HPDE6-E6E7 (cell line): ENCODE results near the gene NRCAM.
A peak's percentile ranks its signal among the peaks of the same experiment; 100 is the strongest.

Experiments
- DNase-seq: peaks from one replicate; pipeline ENCODE4 v3.0.0; 2011; ENCODE audit warnings: missing footprints; ENCODE audit errors: extremely low spot score

The NRCAM gene

GRCh38 chr7:108246227-108246837 is 209.9 kb downstream of the NRCAM start:
- peak; percentile 56 for DNase-seq

DNA sequence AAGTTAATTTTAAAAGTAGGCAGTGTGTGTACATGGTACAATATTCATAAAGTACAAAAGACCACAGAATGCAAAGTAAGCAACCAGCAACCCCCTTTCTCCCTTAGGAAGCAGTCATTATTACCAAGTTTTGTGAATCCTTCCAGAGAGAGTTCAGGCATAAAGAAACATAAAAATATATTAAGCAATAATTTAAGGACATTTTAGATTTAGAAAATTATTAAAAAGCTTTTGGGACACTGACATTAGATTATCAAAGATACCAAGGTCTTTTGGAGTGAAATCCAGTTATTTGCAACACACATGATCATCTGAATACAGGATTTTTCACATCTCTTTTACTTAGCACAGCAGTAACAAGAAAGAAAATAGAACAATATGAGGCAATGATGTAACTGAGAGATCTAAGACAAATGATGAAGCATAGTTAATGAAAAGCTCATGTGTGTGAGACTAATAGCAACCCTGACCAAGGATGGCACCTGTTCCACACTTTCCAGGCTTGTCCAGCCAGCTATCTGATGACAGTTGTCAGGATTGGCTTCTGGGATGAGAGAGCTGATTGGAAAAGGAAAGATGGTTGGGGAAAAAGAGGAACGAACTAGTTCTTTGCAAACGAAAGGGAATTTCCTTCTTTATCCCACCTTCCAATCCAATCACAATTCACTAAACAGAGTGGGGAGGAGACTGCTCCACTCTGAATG is 210.6 kb downstream of the NRCAM start:
- DNase-seq: no peak

- DNase-seq: no peak
Measured at GRCh38 chr7:108244110-108244509, 212.1 kb downstream of the NRCAM start.

- no peak for DNase-seq
Measured at GRCh38 chr7:108239501-108240225, 216.6 kb downstream of the NRCAM start.

DNA sequence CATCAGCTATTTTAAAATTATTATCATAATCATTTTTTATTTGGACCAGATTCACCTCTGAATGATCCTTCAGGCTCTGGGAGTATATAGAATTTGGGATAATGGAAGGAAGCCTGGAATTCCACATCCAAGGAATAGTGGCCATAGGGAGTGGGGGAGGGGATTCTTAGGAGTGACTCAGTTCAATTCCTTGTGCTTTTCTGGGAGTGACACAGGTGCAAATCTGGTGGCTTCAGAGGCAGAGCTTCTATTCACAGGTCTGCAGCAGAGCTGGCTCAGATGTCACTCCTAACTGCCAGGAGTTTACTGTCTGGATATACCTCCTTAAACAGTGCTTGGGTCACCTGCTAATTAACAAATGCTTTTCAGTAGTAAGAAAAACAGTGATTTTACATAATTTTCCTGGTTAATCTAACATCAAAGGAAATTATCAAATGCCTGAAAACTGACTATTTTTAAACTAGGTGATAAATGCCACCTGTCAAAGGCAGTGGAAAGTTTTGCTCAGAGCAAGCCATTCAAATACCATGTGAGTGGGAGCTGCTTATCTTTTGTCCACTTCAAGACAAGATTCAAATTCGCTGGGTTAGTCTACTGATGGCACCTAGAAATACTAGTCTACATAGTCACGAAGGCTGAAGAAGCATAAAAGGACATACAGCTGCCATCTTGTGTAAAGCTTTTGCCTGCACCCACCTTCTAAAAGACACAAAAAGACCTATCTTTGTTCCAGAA is 219.4 kb downstream of the NRCAM start:
- DNase-seq: no peak

DNA sequence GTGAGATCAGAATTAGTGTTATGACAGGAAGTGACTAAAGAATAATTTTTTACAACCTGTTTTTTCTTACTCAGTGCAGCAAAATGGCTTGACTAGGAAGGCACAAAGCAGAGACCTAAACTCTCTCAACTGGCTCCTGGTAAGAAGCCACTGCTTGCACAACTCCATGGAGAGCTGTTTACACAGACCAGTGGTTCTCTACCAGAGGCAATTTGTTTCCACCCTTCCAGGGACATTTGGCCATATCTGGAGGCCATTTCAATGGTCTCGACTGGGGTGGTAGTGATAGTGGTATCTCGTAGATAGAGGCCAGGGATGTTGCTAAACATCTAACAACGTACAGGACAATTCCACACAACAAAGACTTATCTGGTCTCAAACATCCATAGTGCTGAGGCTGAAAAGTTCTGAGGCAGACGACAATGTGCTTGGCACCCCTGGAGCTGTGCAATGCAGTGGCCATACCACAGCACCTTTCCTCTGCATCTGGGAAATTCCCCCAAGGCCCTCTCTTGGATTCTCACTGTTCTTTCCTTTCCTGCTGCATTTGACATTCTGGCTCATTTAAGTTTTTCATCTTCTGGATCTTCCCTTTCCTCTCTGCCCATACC is 220.7 kb downstream of the NRCAM start:
- no peak for DNase-seq

DNA sequence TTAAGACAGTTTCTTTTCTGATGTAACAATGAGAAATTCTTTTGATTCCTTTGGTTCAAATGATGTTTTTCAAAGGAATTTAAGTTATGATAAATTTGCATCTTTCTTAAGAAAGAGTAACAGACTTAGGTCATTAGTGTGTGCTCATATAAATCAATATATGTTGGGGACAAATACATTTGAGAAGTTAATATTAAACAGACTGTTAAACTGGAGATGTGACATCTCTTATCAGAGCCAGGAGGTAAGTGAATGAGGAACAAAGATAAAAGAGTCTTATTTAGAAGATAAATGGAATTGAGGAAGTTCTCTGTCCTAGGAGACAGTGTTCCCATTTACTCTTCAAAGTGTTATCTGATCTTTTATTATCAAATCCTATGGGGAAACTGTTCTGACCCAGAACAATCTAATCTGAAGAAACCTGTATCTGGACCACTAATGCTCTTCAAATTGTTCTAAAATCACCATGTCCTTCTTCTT is 221.2 kb downstream of the NRCAM start:
- no peak for DNase-seq

GRCh38 chr7:108234281-108234680 is 222.0 kb downstream of the NRCAM start:
- DNase-seq: no peak

DNA sequence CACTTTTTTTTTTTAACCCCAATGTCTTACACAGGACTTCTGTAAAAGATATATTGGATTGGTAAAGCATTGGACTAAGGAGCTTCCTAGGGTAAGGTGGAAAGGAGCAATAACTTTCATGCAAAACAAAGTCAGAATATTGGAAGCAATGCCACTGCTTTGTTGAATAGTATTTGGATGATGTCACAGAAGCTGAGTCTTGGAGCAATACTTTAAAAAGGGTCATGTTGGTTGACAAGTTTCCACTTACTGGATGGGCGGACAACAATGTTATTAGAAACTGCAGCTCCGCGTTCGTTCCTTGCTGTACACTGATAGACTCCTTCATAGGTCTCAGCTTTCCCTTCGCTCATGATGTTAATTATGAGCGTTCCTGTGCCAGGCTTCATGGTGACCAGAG is 224.2 kb downstream of the NRCAM start:
- no peak for DNase-seq

DNA sequence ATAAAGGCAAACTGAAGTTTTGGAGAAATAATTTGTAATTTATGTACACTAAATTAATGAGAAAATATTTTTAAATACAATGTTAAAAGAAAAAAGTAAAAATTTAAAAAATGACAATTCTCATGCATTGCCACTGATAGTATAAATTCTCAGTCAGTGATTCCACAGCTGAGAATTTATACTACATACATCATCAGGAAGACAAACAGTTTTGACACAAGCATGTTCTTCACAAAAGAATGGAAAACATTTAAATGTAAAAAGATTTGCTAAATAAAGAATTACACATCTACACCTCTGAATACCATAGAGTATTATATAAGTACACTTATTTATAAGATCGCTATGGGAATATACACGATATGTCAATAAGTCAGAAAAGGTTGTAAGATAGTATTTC is 225.0 kb downstream of the NRCAM start:
- DNase-seq: no peak

DNA sequence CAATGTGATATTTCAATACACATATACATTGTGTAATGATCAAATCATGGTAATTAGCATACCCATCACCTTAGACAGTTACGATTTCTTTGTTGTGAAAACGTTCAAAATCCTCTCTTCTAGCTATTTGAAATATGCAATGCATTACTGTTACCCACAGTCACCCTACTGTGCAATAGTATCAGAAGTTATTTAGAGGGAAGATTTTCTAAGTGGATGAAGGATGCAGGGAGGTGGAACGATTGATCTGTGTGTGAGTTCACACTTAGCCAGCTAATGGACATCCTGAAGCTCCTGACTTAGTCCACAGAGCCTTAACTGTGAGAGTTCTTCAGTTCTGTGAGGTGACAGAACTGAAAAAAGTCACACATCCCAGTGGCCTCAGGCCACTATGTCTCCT is 228.9 kb downstream of the NRCAM start:
- no peak for DNase-seq

DNA sequence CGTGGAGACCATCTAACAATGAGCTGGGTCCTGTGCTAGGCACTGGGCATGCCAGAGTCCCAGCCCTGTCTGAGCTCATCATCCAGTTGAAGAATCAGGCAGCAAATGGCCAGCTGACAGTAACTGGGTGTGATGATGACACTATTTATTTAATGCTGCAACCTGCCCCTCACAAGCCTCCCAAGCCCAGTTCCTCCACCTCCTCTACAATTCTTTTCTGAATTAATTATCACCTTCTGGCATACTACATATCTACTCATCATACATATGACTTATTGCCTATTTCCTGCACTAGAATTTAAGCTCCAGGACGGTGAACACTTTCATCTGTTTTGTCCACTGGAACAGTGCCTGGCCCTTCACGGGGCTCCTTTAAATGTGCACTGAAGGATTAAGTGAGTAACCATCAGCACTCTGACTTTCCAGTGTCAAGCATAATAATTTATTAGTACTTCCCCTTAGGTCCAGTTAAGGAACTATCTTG is 229.4 kb downstream of the NRCAM start:
- no peak for DNase-seq

GRCh38 chr7:108225531-108226181 is 230.6 kb downstream of the NRCAM start:
- no peak for DNase-seq

DNA sequence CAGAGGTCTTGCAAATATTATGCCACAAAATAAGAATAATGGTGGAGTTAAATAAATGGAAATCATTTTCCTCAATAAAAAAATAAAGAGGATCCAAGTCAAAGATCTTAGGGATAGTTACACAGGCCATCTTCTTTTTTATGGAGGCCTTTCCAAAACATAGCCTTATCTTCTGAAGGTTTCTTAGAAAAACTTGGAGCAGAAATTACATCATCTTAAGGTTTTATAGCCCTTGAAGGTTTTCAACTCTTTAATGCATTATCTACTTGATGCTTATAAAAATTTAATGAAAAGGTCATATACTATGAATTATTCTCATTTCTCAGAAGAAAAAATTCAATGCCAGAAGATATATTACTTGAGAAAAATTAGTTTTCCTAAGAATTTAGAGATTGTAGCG is 231.8 kb downstream of the NRCAM start:
- DNase-seq: no peak

GRCh38 chr7:108222236-108222892 is 233.9 kb downstream of the NRCAM start:
- no peak for DNase-seq

GRCh38 chr7:108211382-108212201 is 244.6 kb downstream of the NRCAM start:
- DNase-seq: no peak

GRCh38 chr7:108210796-108211195 is 245.4 kb downstream of the NRCAM start:
- no peak for DNase-seq

DNA sequence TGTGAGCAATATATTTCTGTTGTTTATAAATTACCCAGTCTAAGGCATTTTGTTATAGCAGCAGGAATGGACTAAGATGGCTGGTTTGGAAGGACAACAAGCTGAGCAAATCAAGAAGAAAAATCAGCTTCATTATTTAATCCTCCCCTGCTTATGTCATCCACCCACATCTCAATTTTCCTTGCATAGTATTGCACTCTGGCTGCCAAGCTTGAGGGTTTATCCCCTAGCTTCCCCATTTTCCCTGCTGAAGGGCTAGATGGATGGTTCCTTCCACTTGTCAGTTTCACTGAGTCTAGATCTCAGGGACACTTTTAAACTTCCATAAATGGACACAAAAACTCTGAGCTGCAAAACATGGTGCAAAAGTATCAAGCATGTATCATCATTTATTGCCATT is 250.9 kb downstream of the NRCAM start:
- DNase-seq: no peak

- no peak for DNase-seq
Measured at GRCh38 chr7:108204281-108204796, 251.9 kb downstream of the NRCAM start.
